NCI-H2227 (cell line): ENCODE data around the gene WASF3.
A peak's percentile ranks its signal among the peaks of the same experiment; 100 is the strongest.

Source experiments
- DNase-seq: peaks from one replicate; lab custom pipeline; 2025; ENCODE audit not compliant: unreplicated experiment; lab: John Stamatoyannopoulos, UW

Gene WASF3

DNA sequence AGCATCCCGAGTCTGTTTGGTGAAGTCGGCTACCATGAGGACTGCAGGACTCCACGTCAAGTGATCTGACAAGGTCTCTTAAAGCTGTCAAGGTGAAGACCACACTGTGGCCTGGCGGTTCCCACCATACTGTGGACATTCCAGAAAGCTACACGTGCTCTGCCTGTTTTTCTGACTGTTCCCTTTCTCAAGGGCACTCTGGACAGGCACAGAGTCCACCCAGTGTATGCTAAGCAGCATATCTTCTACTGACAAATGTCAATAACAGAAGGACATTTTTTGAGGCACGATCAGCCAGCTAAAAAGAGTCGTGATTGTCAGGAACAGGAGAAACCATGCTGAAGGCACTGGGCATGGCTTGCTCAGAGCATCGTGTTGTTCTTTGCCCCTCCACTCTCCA is 12.8 kb upstream of the WASF3 start:
- no peak for DNase-seq

DNA sequence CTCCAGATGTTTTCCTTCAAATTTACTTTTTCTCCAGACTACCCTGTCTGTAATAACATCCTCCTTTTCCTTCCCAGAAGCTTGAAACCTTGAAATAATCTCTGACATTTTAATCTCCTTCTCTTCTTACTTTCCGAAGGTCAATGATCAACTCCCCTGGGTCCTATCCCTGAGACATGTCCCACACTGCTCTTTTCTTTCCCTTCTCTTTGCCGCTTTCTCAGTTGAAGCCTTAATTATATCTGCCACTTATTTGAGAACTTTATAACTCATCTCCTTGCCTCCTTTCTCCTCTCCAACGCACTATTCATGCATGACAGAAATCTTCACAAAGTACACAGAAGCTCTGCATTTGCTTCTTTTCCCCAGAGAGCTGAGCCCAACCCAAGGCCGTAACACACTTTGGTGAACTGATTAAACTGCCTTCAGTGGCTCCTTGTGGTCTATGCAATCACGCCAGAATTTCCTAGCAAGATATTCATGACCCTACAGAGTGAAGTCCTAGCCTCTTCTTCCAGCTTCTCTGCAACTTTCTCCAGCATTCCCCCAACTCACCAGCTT is 9.2 kb upstream of the WASF3 start:
- DNase-seq, result no peak

- DNase-seq, result no peak
Observed at GRCh38 chr13:26549713-26550112, 7.8 kb upstream of the WASF3 start.

DNA sequence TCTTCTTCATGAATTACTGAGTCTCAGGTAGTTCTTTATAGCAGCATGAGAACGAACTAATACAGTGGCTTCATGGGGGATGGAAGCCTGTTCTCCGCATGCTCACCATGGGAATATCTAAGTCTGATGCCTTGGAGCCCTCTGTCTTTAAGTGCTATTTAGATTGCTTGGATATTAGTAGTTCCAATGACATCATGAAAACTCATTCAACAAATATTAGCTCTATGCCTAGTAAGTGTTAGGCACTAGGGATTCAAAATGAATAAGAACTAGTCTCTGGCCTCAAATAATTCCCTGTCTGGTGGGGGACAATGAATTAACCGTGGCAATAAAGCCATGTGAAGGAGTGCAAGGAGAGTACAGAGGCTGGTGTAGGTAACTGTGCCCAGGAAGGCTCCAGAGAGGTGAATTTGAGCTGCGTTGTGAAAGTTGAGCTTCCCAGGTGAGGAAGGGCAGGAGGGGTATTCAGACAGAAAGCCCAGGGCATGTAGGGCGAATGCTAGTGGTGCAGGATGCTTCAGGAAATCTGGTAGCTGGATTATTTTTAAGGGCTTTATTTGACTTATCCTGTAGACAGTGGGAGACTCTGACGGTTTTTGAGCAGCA is 6.1 kb upstream of the WASF3 start:
- DNase-seq, result no peak

DNA sequence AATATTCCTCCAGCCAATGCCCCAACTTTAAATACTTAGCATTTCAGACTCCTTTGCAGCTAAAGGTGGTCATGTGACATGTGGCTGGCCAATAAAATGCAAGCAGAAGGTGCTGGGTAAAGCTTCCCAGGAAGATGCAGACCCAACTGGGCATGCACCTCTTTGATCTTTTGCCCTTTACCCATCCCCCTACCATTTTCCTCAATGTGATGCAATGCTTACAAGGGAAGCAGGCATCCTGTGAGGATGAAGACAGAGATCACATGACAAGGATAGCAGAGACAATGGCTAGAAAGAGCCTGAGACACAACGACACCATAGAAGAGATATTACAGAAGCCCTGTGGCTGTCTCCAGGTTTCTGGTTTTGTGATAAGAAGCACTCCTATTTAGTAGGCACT is 2.1 kb upstream of the WASF3 start:
- DNase-seq, result no peak

GRCh38 chr13:26557051-26557392 is 461 bp upstream of the WASF3 start:
- no peak for DNase-seq

- peak; percentile 42 for DNase-seq
Observed at GRCh38 chr13:26558074-26558805, 757 bp downstream of the WASF3 start.

DNA sequence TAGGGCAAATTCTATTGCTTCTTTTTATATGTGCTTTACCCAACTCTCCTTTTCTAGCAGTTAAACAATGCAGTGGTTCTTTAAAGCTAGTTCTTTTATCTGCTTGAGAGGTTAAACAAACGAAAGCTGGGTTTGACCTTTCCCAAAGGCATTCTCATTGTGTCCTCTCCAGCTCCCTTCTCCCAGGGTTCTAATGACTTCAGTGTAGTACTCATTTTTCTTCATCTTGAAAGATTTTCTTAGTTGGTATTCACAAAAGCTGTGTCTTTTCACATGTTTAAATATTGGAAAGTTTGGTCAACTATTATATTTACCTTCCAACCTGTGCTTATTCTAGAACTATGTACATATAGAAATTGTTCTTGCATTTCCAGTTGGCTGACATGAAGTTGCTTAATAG is 1.5 kb downstream of the WASF3 start:
- no peak for DNase-seq

DNA sequence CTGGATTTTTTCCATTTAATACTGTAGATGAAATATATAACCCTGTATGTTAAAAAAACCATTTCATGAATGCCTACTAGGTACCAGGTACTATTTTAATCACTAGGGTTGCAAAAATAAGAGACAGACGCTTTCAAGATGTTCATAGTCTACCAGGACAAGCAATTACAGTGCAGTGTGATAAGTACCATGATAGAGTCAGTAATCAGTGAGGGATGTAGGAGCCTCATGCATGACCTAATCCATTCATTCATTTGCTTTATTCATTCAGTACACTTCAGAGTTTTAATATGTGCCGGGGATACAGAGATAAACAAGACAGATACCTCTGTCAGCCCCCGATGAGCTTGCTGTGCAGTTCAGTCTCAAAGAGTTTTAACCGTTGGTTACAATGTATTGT is 3.0 kb downstream of the WASF3 start:
- no peak for DNase-seq

- DNase-seq, result no peak
Observed at GRCh38 chr13:26561067-26561466, 3.6 kb downstream of the WASF3 start.

GRCh38 chr13:26561651-26562511 is 4.4 kb downstream of the WASF3 start:
- peak; percentile 2 for DNase-seq

GRCh38 chr13:26562512-26562890 is 5.0 kb downstream of the WASF3 start:
- DNase-seq, result no peak

- DNase-seq, result no peak
Observed at GRCh38 chr13:26563713-26564112, 6.2 kb downstream of the WASF3 start.

GRCh38 chr13:26568132-26568815 is 10.8 kb downstream of the WASF3 start:
- no peak for DNase-seq

DNA sequence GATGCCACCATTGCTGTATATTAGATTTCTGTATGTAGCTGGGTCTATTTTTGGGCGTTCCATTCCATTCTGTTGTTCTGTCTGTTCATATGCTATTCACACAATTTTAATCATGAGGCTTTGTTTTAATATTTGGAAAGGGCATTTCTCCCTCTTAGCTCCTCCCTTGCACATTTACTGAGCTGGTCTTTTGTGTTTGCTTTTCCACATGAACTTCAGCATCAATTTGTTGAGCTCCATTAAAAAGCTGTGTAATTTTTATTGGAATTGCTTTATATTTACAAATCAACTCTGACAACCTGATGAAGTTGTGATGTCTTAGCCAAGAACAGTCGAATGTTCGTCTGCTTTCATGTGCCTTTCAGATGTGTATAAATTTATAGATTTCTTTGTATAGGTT is 14.0 kb downstream of the WASF3 start:
- DNase-seq, result no peak

DNA sequence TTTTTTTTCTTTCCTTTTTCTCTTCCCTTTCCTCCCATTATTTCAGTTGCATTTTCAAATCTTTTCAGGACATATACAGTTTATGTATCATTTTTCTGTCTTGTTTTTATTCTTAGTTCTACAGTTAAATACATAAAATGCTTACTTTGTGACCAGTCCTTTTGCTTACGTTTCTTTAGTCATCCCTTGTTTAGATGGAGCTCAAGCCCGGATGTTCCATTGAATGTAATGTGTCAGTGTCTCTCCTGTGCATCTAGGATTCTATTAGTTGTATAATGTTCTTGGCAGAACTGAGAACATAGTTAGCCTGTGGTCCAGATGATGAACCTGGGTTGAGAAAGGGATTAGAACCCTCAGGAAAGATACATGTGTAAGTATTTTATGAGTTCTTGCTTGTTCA is 17.8 kb downstream of the WASF3 start:
- no peak for DNase-seq

DNA sequence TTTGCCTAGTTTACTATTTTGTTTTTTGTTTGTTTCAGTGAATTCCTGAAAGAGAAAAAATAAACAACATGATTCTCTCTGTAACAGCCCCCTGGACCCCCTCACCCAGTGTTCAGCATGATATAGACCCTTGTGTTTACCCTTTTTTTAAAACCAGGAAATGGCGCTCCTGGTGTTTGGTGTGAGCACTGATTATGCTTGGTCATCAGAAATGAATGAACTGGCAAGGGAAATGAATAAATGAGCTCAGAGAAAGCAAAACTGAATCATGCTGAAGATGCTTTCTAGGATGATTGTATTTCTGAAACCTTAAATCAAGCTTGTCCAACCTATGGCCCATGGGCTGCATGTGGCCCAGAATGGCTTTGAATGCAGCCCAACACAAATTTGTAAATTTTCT is 22.1 kb downstream of the WASF3 start:
- DNase-seq, result no peak

GRCh38 chr13:26583662-26584061 is 26.2 kb downstream of the WASF3 start:
- DNase-seq, result no peak

DNA sequence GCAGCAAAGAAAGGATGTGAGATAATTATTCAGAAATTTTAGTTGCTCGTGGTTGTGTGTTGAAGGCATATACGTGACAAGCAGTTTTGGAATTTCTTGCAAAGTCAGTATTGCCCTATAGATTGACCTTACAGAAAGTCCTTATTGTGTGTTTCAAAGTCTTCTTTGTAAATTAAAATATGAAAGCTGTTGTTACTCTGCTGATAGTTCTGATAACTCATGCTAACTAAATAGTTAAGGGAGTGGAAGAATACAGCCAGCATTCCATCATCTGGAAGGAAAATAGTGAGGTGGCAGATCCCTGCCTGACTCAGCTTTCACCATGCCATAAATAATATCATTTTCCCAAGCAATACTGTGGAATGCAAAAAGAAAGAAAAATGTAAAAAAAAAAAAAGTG is 27.2 kb downstream of the WASF3 start:
- DNase-seq, result no peak

DNA sequence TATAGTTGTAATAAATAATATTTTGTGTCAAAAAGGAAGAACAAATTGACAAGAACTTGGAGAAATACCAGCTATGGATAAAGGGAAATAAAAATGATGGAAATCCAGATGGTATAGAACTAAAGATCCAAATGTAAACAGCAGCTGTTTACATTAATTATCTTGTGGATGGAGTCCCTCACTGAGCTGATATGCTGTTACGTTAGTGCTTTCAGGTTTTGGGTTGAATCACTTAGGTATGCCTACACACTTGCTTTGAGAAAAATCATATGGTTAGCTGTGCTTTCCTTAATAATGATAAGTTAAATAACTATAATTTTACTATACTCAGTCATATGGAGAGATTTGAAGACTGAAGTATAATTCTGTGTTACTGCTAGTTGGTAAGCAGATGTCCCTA is 27.7 kb downstream of the WASF3 start:
- DNase-seq, result no peak

GRCh38 chr13:26587251-26587650 is 29.8 kb downstream of the WASF3 start:
- DNase-seq, result no peak
